ENCODE results near the gene NTF3.

The NTF3 gene

GRCh38 chr12:5509557-5509956, 77.6 kb downstream of the NTF3 start:
- no peak overlapping the region for H3K4me3 ChIP-seq (ENCODE audit: low read length)
- no peak for TF ChIP-seq CTCF (conservative IDR thresholded peaks at IDR 0.05; ENCODE audit: low read length)
- DNase-seq (ENCODE audit: low read depth) = no peak

GRCh38 chr12:5510251-5510805, 78.4 kb downstream of the NTF3 start:
- H3K4me3 ChIP-seq (ENCODE audit: low read length) = no peak overlapping the region
- TF ChIP-seq CTCF (conservative IDR thresholded peaks at IDR 0.05; ENCODE audit: low read length) = no peak
- no peak for DNase-seq (ENCODE audit: low read depth)

- no peak for DNase-seq (ENCODE audit: low read depth)
- TF ChIP-seq CTCF (conservative IDR thresholded peaks at IDR 0.05; ENCODE audit: low read length) = no peak
- H3K4me3 ChIP-seq (ENCODE audit: low read length) = no peak overlapping the region
Observed at GRCh38 chr12:5511256-5511643, 79.3 kb downstream of the NTF3 start.

- no peak overlapping the region for H3K4me3 ChIP-seq (ENCODE audit: low read length)
- peak; percentile 62 for DNase-seq (ENCODE audit: low read depth)
- peak; percentile 68 for TF ChIP-seq CTCF (conservative IDR thresholded peaks at IDR 0.05; ENCODE audit: low read length)
Observed at GRCh38 chr12:5511644-5512600, 80.0 kb downstream of the NTF3 start.

GRCh38 chr12:5512601-5512970, 80.7 kb downstream of the NTF3 start:
- H3K4me3 ChIP-seq (ENCODE audit: low read length) = no peak overlapping the region
- no peak for TF ChIP-seq CTCF (conservative IDR thresholded peaks at IDR 0.05; ENCODE audit: low read length)
- DNase-seq (ENCODE audit: low read depth) = no peak

- no peak for DNase-seq (ENCODE audit: low read depth)
- no peak overlapping the region for H3K4me3 ChIP-seq (ENCODE audit: low read length)
- no peak for TF ChIP-seq CTCF (conservative IDR thresholded peaks at IDR 0.05; ENCODE audit: low read length)
Observed at GRCh38 chr12:5513406-5513805, 81.5 kb downstream of the NTF3 start.

GRCh38 chr12:5514016-5514415, 82.1 kb downstream of the NTF3 start:
- TF ChIP-seq CTCF (conservative IDR thresholded peaks at IDR 0.05; ENCODE audit: low read length) = no peak
- no peak for DNase-seq (ENCODE audit: low read depth)
- no peak overlapping the region for H3K4me3 ChIP-seq (ENCODE audit: low read length)

Data from AG10803 (cell line).